ENCODE data around the gene CDC5L.

DNA sequence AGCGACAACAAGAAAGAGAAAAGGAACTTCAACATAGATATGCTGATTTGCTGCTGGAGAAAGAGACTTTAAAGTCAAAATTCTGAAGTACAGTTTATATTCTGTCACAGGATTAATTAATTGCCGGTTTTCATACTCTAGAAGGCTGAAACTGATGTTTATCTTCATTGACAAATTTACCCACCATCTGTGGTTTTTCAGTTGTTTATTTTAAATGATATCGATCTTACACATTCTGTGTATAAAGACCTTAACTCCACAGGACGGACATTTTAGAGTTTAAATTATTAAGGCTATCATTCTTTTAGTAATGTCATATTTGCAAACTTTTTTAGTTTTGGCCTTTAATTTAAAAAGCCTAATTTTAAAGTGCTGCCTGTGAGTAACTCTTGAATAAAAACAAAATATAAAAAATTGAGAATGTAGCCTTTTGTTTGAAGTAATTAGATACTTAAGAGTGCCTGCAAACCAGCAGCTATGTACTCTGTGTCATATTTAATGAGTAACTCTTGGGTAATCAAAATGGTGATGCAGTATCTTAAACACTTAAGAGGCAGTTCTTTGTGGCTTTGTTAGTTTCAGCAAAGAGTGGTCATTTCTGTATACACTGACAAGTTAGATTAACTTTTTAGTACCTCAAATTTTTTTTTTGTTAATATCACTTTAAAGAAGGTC is 59.3 kb downstream of the CDC5L start:
- TF ChIP-seq, protein P1, sequence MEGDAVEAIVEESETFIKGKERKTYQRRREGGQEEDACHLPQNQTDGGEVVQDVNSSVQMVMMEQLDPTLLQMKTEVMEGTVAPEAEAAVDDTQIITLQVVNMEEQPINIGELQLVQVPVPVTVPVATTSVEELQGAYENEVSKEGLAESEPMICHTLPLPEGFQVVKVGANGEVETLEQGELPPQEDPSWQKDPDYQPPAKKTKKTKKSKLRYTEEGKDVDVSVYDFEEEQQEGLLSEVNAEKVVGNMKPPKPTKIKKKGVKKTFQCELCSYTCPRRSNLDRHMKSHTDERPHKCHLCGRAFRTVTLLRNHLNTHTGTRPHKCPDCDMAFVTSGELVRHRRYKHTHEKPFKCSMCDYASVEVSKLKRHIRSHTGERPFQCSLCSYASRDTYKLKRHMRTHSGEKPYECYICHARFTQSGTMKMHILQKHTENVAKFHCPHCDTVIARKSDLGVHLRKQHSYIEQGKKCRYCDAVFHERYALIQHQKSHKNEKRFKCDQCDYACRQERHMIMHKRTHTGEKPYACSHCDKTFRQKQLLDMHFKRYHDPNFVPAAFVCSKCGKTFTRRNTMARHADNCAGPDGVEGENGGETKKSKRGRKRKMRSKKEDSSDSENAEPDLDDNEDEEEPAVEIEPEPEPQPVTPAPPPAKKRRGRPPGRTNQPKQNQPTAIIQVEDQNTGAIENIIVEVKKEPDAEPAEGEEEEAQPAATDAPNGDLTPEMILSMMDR (IDR thresholded peaks at IDR 0.05) = no peak
- TF ChIP-seq POLR2A (IDR thresholded peaks at IDR 0.05) = no peak

All from heart left ventricle (tissue), 13 donors.